ENCODE measurements around the gene LPP.
A peak's percentile ranks its signal among the peaks of the same experiment; 100 is the strongest.

The LPP gene

DNA sequence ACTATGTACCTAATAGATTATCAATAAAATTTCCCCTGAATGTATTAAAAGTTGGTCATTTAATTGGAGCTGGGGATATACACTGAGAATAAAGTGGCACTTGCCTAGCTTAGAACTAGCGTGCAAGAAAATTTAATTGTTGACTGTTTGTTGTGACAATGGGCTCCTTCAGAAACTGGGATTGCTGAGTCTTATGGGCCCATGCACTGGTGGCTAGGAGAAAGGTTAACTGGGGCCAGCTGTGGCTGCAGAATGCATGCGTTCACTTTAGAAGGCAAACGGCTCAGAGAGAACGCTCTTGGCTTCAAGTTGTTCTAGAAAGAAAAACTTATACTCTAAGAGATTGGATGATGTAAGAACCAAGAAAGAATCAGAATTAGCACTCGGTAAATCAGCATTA is 18.7 kb upstream of the LPP start:
- DNase-seq (ENCODE audit: low spot score), result no peak

DNA sequence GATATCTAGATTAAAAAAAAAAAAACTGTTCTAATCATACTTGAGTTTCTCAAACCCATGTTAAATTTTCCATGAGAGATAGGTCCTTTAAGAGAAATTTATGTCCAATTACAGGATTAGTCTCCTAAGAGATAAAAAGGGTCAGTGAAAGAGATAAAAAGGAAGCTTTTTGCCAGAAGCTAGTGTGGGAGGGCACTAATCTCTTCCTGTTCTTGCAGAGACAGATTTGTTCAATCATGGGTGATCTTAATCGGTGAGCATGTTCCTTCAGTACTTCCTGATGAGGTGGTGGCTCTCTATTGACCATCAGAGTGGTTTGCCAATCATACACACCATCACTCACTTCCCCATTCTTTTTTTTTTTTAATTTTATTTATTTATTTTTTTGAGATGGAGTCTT is 16.9 kb upstream of the LPP start:
- no peak for DNase-seq (ENCODE audit: low spot score)

DNA sequence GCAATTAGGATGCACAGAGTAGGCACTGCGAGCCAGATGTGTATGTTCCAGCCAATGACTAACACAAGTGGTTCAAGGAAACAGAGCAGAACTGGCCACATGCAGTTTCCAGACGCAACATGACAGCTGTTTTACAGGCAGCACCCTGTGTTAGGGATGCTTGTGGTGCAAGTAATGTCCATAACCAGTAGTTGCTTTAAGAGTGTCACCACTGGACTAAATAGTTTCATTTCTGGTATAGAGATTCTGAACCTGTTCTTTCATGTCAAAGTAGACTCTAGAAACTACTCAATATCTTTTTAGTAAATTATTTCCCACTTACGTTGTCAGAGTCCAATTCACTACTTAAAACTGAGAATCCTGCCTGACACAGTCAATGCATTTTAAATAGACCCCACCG is 14.5 kb upstream of the LPP start:
- no peak for DNase-seq (ENCODE audit: low spot score)

DNA sequence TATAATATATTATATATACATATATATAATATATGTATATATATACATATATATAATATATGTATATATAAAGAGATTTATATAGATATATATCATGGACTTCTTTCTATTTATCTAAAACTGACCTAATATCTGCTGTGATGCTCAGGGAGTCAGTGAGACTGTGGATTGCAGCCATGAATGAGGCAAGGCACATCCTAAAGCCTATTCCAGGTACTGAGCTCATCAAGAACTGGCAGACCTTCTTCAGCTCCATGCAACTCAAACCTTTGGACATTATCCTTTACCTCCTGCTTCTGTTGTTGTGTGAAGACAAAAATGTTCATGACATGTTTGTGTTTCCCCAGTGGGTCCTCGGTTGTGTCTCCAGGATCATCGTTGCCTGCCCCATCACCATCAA is 7.7 kb upstream of the LPP start:
- DNase-seq (ENCODE audit: low spot score), result no peak

DNA sequence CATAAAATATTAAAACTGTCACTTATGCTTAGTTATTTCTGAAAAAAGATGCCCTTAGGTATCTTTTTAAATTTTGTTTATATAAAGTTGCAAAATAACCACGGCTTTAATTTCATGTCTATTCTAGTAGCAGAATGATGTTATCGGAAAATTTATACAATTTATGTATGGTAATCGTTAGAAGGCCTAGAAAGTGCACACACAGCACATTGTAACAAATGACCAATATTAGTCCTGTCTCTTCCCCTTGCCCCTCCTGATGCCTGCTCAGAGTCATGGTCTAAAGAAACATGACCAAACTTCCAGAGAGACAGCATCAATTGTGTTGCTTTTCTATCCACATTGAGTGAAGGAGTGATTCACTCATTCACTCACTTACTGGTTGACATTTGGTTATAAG is 6.2 kb upstream of the LPP start:
- DNase-seq (ENCODE audit: low spot score), result no peak

DNA sequence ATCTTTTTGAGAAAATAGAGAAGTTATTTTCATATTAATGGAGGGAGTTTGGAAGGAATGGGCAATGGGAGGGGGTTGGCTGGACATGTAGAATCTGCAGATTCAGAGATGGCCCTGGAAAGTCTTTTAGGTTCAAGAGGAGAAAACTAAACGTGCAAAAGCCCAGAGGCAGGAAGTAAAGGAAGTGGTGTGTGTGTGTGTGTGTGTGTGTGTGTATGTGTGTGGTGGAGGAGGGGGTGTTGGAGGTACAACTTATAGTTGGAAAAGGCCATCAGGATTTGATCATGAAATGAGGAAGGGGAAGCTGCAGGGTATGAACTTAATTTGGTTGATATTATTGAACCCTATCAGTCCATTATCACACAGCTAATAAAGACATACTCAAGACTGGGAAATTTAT is 5.6 kb upstream of the LPP start:
- DNase-seq (ENCODE audit: low spot score), result no peak

DNA sequence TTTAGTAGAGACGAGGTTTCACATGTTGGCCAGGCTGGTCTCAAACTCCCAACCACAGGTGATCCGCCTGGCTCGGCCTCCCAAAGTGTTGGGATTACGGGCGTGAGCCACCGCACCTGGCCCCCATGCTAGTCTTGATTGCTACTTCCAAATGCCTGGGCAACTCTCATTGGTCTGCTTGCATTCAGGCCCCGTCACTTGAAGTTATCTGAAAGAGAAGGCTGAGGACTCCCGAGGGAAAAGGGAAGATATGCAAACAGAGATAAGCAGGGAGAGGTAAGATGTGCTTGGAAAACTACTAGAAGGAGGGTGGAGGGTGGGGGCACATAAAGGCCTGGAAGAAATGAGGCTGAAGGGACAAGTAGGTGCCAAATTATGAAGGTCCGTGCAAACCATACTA is 4.4 kb upstream of the LPP start:
- DNase-seq (ENCODE audit: low spot score), result no peak

DNA sequence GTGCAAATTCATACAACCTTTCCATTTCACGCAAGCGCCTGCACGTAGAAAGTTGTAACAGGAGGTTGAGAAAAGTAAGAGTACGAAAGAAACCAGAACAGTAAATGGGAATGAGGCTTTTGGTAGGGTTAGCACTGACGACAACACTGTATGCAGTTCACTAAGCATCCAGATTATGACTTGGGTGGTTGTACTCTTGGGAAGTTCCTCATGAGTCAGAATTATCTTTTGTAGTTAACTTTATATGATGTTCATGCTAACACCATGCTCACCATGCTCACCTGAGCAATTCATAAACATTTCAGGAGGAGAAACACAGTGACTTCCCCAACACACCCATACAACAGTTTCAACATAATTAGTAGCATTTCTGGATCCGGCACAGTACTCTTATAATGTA is 3.0 kb upstream of the LPP start:
- no peak for DNase-seq (ENCODE audit: low spot score)

DNA sequence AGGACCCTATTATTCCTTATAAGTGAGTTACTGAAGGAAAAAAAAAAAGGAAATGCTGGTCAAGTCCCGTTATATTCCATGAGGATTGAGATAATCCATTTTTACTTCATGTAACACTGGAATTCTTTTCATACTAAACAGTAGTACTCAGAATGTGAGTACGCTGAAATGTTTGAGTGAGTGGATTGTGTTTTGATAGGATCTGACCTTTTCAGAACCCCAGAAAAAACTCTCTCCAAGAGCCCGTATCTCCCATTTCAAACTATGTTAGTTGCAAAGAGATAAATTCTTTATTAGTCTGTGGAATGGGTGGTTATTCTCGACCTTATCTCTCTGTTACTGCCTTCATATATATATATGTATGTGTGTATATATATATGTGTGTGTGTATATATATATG is 2.5 kb upstream of the LPP start:
- DNase-seq (ENCODE audit: low spot score), result peak; percentile 36

DNA sequence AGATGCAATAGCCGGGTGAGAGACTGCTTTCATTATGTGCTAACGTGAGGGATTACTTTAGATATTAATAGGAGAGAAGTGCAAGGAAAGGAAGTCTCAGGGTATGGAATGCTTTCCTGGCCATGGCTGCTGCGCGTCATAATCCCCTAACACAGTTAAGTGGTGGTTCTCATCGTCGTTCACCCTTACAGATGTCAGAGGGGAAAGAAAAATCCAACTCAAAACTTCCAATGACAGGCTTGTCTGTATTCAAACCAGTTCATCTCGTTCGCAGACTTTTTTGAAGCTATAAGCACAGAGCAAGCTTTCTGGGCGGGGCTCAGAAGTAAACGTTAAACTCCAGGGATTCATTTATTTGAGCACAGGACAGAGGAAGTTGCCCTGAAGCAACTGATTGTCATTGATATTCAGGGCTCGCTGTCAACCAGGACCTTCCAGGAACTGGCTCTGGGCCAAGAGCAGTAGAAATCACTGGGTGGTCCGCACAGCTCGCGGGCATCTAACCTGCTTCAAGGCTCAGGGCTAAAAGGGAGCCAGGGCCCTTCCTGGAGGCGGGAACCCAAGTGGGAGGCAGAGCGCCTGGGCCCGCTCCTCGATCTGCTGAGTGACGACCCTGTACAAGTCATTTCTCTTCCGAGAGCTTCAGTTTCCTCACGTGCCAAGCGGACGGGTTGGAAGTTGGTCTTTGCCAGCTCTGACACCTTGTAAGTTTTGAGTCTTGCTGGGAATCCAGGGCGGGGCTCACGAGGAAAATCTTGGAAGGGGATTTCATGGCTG is 1.1 kb upstream of the LPP start:
- DNase-seq (ENCODE audit: low spot score), result peak; percentile 62

DNA sequence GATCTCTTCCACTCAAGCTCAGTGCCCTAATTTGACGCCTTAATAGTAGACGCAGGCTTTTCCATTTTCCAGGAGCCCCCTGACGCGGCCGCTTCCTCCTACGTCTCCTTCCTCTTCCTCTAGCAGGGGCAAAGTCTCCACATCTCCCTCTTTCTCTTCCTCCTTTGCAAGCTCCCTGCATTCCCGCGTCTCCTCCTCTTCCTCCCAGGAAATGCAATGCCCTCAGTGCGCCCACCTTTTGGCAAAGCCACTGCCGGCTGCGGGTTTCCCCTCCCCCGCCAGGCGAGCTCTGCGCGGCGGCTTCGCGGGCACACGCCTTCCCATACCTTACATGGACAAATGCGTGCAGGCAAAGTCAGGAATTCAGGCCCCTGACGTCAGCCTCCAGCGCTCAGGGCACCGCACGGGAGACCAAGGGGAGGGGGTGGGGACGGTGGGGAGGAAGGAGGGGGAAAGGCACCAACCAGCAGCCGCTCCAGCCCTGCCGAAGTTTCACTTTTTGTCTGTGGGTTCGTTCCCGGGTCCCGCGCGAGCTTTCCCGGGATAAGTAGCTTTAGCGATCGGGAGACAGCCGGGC is 432 bp upstream of the LPP start:
- peak; percentile 94 for DNase-seq (ENCODE audit: low spot score)

DNA sequence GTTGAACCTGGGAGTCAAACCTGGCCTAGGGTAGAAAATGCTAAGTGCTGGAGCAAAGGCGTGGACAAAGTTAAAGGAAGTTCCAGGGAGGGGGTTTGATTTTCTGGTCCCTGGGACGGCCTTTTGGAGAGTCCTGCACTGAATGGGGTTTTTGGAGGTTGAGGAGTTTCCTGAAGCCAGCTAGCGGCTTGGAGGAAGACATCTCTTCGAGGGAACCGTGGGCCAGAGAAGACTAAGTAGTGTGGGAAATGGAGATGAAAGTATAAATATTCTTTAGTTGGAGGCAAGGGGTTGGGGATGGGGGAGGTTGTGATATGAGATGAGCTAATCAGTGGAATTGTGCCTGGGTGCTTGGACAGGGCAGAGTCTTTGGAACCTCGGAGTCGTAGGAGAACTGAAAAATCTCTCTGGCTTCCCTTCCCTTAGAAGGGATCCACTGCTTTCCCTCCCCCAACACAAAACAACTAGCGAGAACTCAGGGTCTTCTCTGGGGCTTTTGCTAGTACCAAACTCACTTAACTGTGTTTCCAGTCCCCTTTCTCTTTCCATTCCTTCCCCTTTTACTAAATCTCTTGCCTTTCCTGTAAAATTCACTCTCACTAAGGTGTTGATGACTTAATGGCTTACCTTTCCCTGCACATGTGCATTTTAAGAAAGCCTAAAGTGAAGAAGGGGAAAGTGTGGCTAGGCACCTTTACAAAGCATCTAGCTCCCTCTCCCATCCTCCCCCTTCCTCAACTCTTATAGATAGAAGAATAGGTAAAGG is 1.0 kb downstream of the LPP start:
- peak; percentile 29 for DNase-seq (ENCODE audit: low spot score)

DNA sequence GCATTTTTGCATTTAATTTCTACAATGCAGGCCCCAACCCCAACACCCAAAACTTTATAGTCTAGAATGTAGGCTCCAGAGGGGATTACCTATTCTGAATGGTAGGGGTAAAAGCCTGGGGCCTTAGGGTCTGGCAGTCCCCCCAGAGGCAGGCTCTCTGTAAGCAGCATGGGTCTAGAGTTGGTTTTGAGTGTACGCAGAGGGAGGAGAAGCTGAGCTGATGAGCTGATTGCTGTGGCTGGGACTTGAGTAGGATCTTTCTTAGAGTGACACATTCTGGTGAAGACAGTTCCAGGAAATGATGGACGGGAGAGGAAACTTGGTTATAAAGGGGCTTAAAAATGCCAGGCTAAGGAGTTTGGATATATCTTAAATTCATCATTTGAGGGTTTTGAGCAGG is 2.1 kb downstream of the LPP start:
- DNase-seq (ENCODE audit: low spot score), result no peak

DNA sequence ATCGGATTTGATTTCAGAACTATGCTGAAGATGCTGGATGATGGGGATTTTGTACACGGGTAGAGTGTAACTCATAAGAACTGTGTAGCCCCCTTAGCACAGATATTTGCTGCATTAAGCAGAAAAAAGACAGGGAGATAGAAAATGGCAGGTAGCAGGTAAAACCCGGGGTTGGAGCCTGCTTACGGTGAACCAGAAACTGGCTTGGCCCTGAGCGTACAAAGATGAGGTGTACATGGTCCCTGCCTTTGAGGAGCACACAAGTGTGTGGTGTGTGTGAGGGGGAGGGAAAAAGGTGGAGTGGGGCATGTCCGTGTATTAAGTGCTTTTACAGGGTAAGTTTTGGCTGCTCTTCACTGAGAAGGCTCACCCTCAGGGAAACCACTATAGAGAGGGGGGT is 3.5 kb downstream of the LPP start:
- no peak for DNase-seq (ENCODE audit: low spot score)

DNA sequence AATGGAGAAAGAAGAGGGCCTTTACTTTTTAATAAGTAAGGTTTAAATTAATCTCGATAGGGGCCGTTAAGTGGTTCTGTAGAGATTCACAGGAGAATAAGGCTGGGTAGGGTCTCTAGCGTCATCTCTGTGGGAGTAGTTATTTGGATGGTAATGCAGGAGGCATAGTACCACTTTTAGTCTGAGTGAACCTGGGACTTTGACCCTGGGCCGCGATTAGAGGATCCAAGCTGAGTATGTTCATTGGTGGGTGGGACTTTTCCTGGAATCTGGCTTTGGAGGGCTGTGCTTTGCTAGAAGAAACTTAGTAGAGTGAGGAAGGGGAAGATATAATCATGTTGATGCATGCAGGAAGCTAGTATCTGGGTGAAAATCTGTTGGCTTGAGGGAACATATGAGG is 4.0 kb downstream of the LPP start:
- no peak for DNase-seq (ENCODE audit: low spot score)

DNA sequence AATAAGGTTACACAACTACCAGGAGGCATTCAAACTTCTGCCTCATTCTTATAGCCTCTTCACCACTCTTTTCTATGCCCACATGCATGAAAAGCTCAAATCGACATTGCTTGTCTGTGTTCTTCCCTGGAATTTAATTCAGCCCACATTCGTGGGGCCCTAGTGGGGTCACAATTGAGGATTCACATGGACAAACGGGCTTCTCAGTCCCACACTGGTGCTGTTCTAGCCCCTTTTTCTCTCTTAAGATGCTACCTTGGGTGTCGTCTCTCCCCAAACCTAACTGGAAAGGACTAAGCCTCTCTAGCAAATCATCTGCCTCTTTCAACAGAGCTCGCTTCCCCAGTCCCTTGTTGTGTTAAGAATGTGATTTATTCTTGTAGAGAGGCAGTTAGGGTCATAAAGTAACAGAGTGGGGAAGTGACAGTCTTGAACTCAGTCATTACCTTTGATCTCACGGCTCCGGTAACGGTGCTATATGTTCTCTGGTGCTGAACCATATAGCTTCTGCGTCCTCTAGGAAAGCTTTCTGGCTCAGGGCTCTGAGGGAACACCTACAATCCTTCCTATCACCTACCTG is 4.9 kb downstream of the LPP start:
- DNase-seq (ENCODE audit: low spot score), result no peak

DNA sequence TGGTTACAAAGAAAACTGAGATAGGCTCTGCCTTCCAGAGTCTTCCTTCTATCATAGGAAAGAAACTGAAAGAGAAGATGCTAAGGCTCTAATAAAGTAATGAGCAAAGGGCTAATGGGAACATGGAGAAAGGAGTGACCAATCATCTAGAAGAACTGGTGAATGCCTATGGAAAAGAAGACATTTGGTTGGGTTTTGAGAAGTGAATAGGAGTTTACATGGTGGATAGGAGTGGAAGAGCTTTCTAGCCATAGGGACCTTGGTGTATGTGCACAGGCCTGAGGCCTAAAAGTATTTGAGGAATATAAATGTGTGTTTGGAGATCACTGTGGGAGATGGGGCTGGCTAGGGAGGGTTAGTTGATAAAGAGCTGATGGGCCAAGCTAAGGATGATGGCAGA is 6.8 kb downstream of the LPP start:
- no peak for DNase-seq (ENCODE audit: low spot score)

DNA sequence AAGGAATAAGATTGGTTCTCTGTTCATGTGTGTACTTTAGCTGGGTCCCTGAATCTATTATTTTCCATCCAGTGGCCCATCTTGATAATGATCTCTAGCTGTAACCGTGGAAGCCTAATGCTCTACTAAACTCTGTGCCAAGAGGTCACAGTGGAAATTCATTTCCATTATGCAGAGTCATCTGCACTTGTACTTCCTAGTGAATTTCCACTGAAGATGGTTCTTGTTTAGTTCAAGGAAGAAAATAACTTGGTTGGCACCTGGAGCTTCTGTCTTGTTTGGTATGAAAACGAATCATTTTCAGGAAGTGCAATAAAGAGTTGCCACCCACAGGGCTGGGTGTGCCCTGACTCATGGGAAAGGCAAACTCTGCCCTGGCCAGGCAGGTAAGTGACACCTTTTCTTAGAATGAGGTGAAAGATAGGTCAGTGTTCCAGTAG is 10.3 kb downstream of the LPP start:
- DNase-seq (ENCODE audit: low spot score), result no peak

DNA sequence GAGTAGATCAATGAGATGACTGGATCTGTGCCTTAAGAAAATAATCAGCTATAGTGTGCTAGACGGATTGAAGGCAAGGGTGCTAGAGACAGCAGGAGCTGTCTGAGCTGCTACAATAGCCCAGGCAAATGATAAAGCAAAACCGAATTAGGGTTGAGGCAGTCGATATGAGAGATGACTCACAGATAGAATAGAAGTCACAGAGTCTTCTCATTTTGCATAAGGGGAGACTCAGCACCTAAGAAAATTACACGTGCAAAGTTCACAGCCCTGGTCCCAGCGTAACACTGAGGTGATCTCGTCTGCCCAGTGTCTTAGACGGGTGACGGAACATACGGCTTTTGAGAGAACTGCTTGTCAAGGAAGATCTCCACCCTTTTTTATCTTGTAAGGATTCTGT is 11.6 kb downstream of the LPP start:
- no peak for DNase-seq (ENCODE audit: low spot score)

DNA sequence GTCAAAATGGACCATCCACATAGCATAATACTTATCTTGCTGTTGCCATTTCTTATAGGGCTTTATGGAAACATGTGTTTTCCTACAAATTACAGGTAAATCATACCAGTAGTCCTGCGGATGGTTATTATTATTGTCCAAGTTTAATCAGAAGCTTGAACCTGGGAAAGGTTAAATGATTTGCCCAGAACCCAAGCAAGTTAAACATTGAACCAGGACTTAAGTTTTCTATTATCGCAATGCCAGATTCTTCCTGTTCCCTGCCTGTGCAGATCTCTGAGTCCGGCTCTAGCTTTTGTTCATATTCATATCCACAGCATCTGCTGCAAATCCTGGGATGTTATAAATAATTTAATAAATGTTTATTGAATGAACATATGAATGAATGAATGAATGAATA is 12.5 kb downstream of the LPP start:
- DNase-seq (ENCODE audit: low spot score), result no peak

DNA sequence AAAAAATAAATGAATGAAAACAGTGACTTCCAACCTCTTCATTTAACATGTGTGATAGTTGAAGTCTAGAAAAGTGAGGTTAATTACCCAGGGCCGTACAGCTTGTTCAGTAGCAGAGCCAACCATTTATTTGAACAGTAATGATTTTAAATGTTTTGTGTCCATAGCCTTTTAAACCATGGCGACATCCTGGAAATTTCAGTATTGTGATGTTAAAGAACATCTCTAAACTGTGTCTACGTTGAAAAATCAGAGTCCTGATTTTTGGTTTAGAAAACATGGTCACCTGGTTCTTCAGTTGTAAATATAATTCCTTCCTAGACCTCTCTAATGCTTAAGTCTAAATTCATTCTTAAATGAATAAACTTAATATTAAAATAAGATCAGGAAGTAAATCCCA is 14.2 kb downstream of the LPP start:
- no peak for DNase-seq (ENCODE audit: low spot score)

DNA sequence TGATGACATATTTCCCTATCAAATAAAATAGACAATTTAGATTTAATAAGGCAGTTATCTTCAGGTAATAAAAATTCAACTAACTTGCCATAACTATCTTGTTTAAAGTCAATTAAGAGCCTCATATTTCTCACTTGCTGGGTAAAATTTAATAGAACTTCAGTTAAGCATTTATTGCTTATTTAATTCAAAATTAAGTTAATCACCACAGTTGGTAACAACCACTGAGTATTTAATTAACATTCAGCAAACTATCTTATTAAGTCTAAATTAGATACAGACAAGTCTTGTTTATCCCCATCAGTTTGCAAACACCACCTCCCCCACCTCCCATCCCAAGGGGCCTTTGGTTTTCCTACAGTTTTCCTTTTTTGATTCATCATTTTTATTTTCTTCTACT is 14.7 kb downstream of the LPP start:
- DNase-seq (ENCODE audit: low spot score), result no peak

DNA sequence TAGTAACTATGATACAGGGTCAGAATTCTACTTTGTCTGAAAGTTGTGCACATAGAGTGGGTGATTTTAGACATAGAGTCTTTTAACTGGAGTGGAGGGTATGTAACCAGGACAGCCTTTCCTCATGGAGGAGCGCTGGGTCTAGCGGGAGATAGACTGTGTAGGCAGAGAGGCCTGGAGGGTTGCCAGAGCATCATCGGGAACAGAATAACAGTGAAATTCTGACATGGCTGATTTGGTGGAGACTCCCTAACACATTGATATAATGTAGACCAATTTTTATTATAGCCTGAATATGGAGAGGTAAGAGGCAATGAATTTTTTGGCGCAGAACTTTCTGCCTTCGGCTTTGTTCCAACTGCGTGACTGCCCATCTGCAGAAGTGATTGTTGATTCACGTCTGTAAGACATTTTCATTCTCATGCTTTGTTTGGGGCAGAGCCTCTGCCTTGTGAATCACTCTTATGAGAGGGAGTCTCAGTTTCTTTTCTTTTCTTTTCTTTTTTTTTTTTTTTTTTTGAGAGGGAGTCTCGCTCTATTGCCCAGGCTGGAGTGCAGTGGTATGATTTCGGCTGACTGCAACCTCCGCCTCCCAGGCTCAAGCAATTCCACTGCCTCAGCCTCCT is 16.0 kb downstream of the LPP start:
- no peak for DNase-seq (ENCODE audit: low spot score)

Data from AG08396 (cell line).